GM21360 (cell line): ENCODE measurements around the gene HOXD11.

ENCODE experiments used
- ATAC-seq: cut with Tn5 transposase; IDR thresholded peaks from one replicate; pipeline ENCODE4 v1.9.1; 2021; ENCODE audit warnings: mild to moderate bottlenecking, moderate library complexity; ENCODE audit not compliant: unreplicated experiment

HOXD11 gene

DNA sequence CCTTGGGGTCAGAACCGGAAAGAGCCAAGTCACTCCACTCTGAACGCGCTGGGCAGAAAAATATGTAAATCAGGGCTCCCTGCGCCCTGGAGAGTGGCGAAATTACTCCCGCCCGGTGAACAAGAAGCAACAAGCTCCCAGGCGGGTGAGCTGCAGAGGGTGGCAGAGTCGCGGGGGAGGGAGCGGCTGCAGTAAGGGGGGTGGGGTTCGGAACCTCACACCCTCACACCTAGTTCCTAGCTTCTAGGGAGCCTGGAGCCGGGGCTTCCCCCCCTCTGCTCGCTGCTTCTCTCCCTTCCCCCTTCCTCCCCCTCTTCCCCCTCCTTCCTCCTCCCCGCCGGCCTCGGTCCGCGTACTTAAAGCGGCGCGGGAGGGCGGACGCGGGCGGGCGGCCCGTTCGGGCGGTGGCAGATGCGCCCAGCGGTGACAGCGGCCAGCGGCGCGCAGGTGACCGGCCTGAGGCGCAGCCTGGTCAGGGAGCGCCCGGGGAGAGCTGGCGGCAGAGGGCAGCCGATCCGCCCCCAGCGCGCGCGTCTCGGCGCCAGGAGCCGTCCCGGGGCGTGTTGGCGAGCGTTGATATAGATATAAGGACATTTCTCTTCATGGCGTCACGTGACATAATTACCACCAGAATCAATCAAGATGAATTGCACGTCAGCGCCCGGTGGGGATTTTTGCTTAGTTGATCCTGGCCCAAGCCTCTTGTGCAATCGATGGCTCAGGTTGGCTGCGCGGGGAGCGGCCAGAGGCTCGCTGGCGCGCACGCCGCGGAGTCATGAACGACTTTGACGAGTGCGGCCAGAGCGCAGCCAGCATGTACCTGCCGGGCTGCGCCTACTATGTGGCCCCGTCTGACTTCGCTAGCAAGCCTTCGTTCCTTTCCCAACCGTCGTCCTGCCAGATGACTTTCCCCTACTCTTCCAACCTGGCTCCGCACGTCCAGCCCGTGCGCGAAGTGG, at the start of gene HOXD11:
Gene HOXD11, plus strand, starts transcription at position 700 of the 959 bp plus-strand sequence. Its CDS starts 76 bp downstream, at position 776.
- no peak for ATAC-seq

DNA sequence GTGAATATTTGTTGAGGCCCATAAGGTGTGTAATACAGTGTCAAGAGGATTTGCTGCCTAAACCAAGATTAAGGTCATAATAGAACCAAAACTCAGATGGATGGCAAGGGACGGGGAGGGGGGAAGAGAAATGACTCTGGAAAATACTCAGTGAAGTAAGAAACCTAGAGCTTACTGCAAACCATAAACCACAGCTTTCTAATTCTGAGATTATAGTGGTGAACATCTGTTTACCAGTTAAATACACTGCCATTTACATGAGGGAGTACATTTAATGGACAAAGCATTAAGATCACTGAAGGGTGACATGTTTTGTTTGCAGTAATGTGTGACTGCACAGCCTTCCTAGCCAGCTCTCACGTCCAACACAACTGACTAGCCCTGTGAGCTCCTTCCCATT, 43.1 kb upstream of the HOXD11 start:
- no peak for ATAC-seq

DNA sequence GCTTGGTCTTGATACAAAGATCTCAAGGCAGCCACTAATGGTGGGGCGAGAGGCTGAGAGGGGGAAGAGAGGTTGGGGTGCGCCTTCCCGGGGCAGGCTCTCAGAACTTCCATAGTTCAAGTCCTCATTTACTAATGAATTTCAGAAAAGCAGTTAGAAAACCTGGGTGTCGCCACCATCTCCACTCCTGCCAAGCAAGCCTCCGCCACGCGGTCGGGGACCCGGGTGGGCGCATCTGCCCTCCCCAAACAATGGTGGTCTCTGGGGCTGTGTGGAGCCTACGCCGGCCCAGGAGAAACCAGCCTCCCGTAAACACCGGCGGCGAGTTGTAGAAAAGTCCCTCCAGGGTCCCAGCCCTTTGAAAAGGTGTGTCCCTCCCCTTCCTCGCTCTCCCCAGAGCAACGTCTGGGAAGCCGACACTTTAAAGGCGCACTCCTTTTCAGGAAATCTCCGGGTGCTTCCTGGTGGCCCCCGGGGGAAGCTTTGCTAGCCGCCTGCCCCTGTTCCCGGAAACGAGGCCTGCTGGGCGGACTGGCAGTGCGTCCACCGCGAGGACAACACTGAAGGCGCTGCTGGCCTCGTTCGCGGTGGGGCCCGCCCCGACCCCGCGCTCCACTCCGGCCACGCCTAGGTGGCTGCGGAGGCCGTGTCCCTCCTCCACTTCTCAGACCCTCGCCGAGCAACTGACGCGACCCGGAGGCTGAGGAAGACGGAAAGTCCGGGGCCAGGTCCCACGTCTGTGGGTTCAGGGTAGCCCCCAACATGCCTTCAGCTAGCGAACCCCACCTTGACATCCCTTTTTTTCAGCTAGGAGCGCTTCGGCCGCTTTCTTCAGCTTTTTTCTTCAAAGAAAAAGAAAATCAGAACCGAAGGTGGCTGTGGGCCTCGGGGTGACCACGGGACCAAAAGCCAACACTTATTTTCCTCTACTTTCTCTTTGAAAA, 40.2 kb upstream of the HOXD11 start:
- ATAC-seq = no peak

DNA sequence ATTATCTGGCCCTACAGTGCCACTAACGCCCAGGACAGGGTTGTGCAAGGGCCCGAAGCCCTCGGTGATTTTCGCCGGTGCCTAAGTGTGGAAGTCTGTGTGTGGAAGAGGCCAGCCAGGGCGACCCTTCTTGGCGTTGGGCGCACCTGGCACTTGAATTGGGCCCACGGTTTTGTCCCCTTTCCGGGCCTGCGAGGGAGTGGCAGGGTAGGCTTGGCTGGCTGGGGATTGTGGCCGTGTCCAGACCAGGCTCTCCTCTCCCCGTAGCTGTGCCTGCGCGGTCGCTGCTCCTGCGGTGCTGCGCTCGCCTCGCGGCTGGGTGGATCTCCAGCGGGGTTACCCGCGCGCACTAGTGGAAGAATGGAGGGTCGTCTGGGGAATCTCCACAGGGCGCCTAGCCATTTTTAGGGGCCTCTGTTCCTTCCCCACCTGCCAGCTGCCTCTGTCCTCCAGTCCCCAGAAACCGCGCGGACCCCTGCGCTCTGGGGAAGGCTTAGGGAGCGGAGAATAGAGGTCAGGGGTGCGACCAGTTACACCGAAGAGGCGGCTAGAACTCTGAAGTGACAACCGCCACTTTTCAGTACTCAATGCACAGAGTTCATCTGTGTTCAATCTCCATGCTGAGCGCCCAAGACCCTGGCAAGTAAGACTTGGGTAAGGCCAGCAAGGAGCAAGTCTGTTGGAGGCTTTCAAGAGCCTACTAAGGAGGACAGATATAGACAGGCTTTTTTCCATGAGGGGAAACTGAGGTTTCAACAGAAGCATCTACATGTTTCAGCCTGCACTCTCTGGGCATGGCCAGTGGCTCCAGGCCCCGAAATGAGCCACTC, 39.3 kb upstream of the HOXD11 start:
- ATAC-seq = no peak

DNA sequence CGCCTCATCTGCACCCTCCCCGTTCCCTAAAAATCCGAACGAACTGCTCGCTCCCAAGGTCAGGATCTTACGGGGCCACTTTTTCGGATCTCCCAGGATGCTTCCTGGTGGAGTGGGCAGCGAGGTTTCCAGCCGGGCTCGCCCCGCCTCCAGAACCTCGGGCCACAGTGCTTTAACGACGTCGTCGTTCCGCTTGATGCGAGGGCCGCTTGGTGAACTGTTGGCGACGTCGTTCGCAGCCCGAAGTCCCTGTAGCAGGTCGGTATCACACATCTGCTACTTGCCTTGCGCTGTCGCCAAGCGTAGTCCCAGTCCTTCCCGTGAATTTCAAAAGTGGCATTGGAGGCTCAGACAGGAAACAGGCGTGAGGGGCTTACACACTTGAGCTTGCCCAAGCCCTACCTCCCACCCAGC, 38.7 kb upstream of the HOXD11 start:
- ATAC-seq = no peak

DNA sequence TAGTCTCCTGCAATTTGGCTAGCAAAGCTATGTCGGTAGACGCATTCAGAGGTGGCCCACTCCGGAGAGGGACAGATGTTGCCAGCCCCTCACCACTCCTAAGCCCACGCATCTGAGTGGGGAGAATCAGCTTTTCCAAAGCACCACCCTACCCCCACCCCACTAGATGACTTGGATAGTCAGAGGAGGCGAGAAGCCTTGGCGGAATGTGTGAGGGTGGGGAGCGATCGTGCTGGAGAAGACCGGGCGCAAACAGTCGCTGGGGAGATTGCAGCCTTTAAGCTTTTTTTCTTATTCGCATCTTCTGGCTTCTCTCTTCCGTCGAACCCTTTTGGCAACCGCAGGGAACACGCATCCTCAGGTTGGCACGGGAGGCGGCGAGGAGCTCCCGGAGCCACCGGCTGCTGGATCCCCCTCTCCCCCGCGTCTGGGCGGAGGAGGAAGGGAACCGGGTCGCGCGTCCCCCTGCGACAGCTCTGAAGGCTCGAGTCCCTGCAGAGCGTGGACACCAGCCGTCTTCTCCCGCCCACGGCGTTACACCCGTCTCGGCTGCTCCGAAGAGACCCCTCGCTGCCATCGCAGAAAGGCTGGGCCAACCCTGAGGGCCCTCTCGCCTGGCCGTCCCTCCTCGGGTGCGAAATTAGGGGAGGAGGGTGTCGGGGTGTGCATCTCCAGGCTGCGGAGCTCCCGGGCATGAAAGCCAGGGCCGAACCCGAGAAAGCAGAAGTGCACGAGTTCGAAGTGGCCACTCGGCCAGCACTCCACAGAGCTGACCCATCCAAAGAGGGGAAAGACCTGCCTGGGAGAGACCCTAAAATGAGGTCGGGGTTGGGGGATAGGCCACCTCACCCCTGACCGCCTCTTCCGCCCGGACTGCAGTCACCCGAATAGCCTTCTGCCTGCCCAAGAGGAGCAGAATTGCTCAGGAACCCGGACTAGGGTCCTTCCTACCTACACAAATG, 35.5 kb upstream of the HOXD11 start:
- no peak for ATAC-seq

DNA sequence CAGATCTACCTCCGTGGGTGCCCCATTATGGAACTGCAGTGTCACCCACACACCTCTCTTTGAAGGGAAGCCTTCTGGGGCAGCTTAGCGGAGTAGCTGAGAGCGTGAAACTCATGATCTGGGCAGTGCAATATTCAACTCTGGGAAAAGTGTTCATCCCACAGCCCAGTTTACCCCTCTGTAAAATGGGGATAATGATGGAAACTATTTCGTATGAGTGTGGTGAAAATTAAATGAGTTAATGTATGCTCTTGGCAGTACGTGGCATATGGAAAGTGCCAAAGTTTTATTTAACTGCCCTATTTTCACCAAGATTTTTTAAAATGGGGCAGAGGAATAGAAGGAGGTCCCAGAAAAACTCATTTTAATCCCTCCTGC, 34.8 kb upstream of the HOXD11 start:
- ATAC-seq = no peak

DNA sequence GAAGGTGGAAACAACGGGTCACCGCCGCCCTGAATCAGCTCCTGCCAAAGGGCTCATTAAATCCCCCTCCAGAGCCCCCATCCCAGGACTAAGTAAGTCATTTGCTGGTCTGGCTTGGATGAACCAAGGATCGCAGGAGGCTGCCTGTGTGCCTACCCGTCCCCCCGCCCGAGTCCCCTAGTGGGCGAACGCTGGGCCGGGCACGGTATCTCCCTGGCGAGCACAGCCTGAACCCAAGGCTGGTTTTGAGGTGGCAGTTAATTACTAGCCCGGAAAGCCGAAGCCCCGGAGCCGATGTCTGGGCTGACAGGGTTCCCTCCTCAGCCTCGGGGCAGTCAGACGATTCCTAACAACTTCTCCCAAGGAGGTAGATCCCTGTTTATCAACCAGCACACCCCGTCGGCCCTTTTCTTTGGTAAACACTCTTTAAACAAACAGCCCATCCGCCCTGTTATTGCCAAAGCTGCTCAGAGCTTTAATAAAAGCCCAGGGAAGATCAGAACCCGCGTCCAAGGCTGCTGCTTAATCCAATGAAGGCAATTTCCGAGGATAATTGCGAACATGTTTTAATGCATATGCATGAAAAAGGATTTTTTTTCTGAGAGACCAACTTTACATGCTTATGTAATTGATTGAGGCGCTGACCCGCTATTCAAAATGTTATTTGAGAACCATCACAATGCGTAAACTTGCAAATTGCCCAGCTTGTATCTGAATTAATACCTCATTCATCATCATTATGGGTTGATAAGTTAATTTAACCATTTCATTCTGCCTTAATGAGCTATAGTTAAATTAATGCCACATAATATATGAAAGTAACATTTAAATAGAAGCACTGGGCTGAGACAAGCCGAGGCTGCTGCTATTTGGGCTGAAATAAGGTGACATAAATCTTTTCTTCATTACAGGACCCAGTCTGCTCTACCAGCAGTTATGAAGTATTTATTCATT, 33.9 kb upstream of the HOXD11 start:
- ATAC-seq = no peak

DNA sequence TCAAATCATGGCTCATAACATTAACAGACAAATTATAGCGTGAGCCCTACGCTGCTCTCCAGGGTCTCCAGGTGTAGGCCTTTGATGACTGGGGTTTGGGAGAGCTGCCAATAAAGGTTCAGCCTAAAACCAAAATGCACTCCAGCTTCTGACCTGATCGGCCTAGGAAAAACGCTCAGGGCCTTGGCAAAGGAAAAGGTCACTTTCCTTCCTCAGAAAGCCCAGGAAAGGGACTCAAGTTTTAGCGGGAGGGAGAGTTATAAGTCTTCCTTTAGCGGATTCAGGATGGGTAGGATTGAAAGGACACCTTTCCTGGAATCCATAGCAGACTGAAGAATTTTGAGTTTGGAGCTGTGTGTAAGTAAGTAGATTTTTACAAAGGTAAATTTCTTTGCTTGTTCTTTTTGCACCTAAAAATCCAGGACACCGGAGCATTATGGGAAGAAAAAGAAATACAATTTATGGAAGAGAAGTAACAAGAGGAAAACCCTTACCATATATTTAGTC, 32.1 kb upstream of the HOXD11 start:
- ATAC-seq = no peak

DNA sequence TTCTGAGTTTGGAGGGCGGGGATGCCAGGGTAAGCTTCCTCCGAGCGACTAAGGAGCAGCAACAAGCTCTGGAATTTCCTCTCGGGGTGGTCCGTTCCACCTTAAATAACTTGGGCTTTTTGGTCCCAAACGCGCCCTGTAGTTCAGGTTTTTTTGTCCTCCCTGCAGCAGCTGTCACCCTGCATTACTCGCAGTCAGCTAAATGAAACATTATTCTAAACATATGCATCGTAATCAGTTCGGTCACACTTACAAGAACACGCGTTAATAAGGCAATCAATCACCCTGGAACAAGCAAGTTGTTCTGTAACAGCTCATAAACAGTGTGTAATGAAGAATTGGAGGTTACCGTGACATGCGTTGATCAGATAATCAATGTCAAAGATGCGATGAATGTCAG, 31.6 kb upstream of the HOXD11 start:
- ATAC-seq = no peak

DNA sequence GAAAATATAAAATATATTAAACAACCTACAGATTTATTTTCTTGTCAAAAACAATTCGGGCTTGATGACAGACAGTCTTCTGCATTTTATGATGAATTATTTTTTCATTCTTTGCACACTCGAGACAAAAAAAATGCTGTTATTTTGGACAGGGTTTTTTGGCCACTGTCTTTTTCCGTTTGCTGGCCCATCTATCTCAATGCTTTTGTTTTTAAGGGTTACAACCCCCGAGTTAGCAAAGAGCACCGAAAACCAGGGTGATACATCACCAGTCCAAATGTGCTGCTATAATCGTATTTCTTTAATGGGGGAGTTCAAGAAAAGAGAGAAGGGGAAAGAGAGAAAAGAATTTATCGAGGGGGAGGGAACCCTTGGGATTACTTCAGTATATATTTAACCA, 31.0 kb upstream of the HOXD11 start:
- no peak for ATAC-seq

DNA sequence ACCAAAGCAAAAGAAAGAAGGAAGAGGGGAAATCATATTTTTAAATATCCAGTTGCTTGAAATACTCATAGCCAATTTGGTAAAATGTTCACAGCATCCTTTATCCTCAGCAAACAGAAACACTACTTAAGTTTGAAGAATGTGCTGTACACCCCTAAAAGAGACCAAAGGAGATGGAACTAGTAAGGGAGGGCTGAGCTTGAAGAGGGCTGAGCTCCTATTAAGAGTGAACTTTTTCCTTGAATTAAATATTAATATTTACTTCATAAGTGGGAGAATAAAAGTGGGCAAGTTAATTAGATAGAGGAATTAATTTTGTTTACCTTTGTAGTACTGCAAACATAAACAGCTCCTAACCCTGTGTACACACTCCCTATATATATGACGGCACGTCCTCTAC, 30.3 kb upstream of the HOXD11 start:
- no peak for ATAC-seq

DNA sequence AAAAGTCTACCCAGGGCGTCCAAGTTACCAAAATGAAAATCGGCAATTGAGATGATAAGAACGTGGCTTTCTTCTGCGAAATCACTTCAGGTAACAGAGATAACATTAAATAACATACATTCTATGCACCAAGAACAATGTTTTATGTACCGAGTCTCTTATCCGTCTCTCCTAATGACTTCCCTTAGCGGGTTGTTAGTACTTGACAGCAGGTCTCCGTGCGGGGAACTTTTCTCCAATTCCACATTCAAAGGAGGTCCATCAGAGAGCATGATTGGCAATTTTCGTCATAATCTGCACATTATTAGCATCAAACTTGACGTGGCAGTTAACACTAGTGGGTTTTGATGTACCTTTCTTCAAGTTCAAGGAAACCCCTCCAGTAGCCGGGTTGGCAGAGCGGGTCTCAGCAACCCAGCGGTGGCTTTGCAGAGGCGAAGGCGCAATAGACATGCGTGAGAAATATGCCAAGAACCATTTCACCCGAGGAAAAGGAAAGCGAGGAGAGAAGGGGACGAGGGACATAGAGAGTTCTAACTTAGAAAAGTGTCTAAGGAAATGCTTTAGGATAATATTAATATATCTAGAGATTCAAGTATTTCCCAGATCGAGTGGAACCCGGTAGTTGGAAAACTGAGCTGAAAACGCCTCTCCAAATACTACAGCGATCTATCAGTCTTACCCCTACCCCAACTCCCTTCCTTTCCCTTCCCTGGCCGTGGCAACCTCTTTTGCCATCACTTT, 28.4 kb upstream of the HOXD11 start:
- ATAC-seq = no peak

DNA sequence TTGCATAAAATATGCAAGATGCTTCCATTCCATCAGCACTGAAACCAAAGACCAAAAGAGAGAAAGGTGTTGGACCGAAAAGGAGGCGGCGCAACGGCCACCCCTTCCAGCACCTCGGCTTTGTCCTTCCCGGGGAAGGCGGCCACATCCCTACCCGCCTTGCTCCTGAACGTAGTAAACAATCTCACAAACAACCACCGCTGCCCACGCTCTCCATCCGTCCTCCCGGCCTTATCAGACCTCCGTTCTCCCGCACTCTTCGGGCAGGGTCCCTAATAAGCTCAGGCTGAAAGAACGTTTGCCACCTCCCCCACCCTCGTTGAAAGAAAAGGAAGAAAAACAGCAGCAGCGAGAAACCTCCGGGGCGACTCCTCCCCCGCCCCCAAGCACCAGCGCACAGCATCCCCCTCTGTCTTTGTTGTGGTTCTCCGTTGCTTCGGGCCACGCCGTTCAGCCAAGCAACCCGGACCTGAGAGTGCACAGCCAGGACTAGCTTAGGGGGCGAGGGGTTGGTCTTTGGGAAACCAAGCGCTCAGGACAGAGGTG, 27.7 kb upstream of the HOXD11 start:
- no peak for ATAC-seq

DNA sequence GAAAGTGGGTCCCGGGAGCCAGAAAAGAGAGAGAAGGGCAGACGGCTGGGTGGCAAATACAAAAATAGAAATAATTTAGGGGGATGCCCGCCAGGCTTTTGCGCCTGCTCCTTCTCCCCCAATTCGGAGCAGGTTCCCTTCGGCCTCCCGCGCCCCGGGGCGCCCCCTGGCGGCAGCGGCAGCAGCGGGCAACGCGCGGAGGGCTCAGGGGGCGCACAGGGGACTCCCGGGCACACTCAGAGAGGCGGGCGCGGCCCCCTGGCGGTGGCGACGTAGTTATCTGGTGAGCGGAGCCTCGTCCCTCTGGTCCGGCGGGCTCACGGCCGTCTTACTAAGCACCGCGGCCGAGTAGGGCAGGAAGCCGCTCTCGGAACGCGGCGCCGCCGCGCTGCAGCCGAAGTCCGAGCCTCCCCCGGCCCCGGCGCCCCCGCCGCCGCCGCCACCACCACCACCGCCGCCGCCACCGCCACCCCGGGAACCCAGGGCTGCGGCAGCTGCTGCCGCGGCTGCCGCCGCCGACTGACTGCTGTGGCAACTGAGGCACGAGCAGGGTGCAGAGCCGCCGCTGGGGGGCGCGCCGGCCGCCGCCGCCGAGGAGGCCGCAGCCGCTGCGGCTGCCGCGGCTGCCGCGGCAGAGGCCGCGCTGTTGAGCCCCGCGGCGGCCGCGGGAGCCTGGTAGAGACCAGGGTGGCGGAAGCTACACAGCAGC, 27.1 kb upstream of the HOXD11 start:
- ATAC-seq = peak; percentile 48

DNA sequence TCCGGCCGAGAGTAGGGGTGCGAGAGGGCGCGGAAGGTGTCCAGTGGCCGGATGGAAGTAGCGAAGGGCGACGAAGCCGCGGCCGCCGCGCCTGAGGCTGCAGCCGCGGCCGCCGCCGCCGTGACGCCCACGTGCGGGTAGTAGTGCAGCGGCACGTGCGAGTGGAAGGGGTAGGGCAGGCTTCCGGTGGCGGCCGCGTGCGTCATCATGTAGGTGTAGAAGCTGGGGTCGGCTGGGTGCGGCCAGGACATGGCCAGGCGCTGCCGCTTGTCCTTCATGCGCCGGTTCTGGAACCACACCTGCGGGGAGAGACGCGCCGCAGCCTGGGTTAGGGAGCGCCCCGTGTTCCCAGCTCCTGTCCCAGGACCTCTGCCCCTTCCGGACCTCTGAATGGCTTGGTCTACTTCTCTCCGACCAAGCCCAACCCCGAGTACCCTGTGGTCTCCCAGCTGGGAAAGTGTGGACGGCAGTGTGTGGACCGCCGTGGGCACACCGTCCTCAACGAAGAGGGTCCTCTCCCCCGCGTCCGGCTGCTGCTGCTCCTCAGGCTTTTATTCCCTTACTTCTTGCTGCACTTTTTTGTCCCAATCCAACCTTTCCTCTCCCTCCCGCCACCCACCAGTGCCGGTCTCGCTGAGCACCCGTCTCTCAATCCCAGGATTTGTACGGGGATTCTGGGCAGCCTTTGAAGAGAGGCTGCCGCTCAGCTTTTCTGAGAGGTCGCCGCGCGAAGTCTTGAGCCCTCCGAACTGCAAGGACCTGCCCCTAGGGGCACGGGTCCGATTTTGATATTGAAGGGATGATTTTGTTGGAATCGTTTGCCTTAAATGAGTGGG, 26.3 kb upstream of the HOXD11 start:
- no peak for ATAC-seq
